ENCODE measurements around the gene RHNO1. TPM values are rescaled to one million over a fixed set of nuclear protein-coding genes. Genes with fewer than 3 reads are reported as not detected.
"Not testable (repeated sequence)": the region's sequence is repeated elsewhere in the genome, so short reads cannot be mapped to it uniquely, and the experiment has no call there.

RHNO1 gene
- total and polyA plus RNA-seq, 2 donors from 2014 or later: 15.9 to 17.2 TPM

- DNase-seq (peak in 1 of 5 donors; percentile 84), FAIRE-seq (no peak)
- Histone ChIP-seq H3K36me3 (ENCODE audit: control insufficient read depth in 2 of 3, insufficient read depth in 3 of 3, low read length in 3 of 3) (peaks cover 0 to 6% (median 0%) of the 10 kb centered on the region in 3 donors), H3K4me1 (ENCODE audit: control insufficient read depth in 2 of 3, insufficient read depth in 2 of 3, low read depth in 1 of 3, low read length in 3 of 3) (no peaks in the 10 kb centered on the region), H3K9ac (ENCODE audit: low read length in 3 of 3) (no peak overlapping the region), H3K27me3 (ENCODE audit: control insufficient read depth, insufficient read depth, low read length) (no peaks in the 10 kb centered on the region), H3K27ac (ENCODE audit: low read depth in 2 of 2, low read length in 2 of 2) (peak overlapping the region in 1 of 2 donors; percentile 48), H3K4me3 (ENCODE audit: low read length in 3 of 3) (no peak overlapping the region), H3K9me3 (ENCODE audit: control insufficient read depth in 2 of 3, insufficient read depth in 1 of 3, low read length in 3 of 3) (no peaks in the 10 kb centered on the region)
- intact Hi-C loops (cut with DNase I): loop anchor here (10.0 kb wide), 1 partner anchor 176 kb away; no protein-coding TSS in a partner anchor
- no peak for TF ChIP-seq CTCF (IDR thresholded peaks at IDR 0.05; ENCODE audit: borderline replicate concordance, extremely low read depth, insufficient read depth)
These were observed 18.0 kb upstream of the RHNO1 start for GRCh38 chr12:2858944-2859421.

- H3K9ac ChIP-seq (ENCODE audit: low read length in 3 of 3): no peak overlapping the region
- H3K36me3 ChIP-seq (ENCODE audit: control insufficient read depth in 2 of 3, insufficient read depth in 3 of 3, low read length in 3 of 3): peaks cover 0 to 6% (median 0%) of the 10 kb centered on the region in 3 donors
- TF ChIP-seq CTCF (IDR thresholded peaks at IDR 0.05; ENCODE audit: borderline replicate concordance, extremely low read depth, insufficient read depth): no peak
- no peaks in the 10 kb centered on the region for H3K4me1 ChIP-seq (ENCODE audit: control insufficient read depth in 2 of 3, insufficient read depth in 2 of 3, low read depth in 1 of 3, low read length in 3 of 3)
- FAIRE-seq (no peak), DNase-seq (no peak)
- no peaks in the 10 kb centered on the region for H3K9me3 ChIP-seq (ENCODE audit: control insufficient read depth in 2 of 3, insufficient read depth in 1 of 3, low read length in 3 of 3)
- intact Hi-C loops (cut with DNase I): no loop called here
- no peak overlapping the region for H3K27ac ChIP-seq (ENCODE audit: low read depth in 2 of 2, low read length in 2 of 2)
- H3K4me3 ChIP-seq (ENCODE audit: low read length in 3 of 3): no peak overlapping the region
- H3K27me3 ChIP-seq (ENCODE audit: control insufficient read depth, insufficient read depth, low read length): no peaks in the 10 kb centered on the region
These were observed 16.9 kb upstream of the RHNO1 start for GRCh38 chr12:2860170-2860569.

- no peaks in the 10 kb centered on the region for H3K27me3 ChIP-seq (ENCODE audit: control insufficient read depth, insufficient read depth, low read length)
- intact Hi-C loops (cut with DNase I): no loop called here
These were observed 14.1 kb upstream of the RHNO1 start for GRCh38 chr12:2862876-2863275.

GRCh38 chr12:2863402-2863801, 13.6 kb upstream of the RHNO1 start:
- FAIRE-seq; H3K4me1 ChIP-seq (ENCODE audit: control insufficient read depth in 2 of 3, insufficient read depth in 2 of 3, low read depth in 1 of 3, low read length in 3 of 3); H3K27ac ChIP-seq (ENCODE audit: low read depth in 2 of 2, low read length in 2 of 2); intact Hi-C loops (cut with DNase I); H3K27me3 ChIP-seq (ENCODE audit: control insufficient read depth, insufficient read depth, low read length); H3K9me3 ChIP-seq (ENCODE audit: control insufficient read depth in 2 of 3, insufficient read depth in 1 of 3, low read length in 3 of 3); H3K9ac ChIP-seq (ENCODE audit: low read length in 3 of 3); H3K36me3 ChIP-seq (ENCODE audit: control insufficient read depth in 2 of 3, insufficient read depth in 3 of 3, low read length in 3 of 3); H3K4me3 ChIP-seq (ENCODE audit: low read length in 3 of 3): not testable (repeated sequence)
- DNase-seq: peak in 1 of 5 donors; percentile 14

More at GRCh38 chr12:2862876-2863275, 14.1 kb upstream of the RHNO1 start:
- no peak for TF ChIP-seq CTCF (IDR thresholded peaks at IDR 0.05; ENCODE audit: borderline replicate concordance, extremely low read depth, insufficient read depth)
- Histone ChIP-seq H3K9me3 (ENCODE audit: control insufficient read depth in 2 of 3, insufficient read depth in 1 of 3, low read length in 3 of 3) (no peaks in the 10 kb centered on the region), H3K4me3 (ENCODE audit: low read length in 3 of 3) (no peak overlapping the region), H3K9ac (ENCODE audit: low read length in 3 of 3) (no peak overlapping the region), H3K36me3 (ENCODE audit: control insufficient read depth in 2 of 3, insufficient read depth in 3 of 3, low read length in 3 of 3) (peaks cover 0 to 6% (median 0%) of the 10 kb centered on the region in 3 donors), H3K27ac (ENCODE audit: low read depth in 2 of 2, low read length in 2 of 2) (no peak overlapping the region), H3K4me1 (ENCODE audit: control insufficient read depth in 2 of 3, insufficient read depth in 2 of 3, low read depth in 1 of 3, low read length in 3 of 3) (no peaks in the 10 kb centered on the region)
- FAIRE-seq: no peak
- no peak for DNase-seq
